COR-L47 (cell line): Measurements from ENCODE around the gene ANKRD12.
A peak's percentile ranks its signal among the peaks of the same experiment; 100 is the strongest.
"Not testable (repeated sequence)": the region's sequence is repeated elsewhere in the genome, so short reads cannot be mapped to it uniquely, and the experiment has no call there.

Source experiments
- DNase-seq: peaks from one replicate; lab custom pipeline; 2025; lab: John Stamatoyannopoulos, UW

The ANKRD12 gene

DNA sequence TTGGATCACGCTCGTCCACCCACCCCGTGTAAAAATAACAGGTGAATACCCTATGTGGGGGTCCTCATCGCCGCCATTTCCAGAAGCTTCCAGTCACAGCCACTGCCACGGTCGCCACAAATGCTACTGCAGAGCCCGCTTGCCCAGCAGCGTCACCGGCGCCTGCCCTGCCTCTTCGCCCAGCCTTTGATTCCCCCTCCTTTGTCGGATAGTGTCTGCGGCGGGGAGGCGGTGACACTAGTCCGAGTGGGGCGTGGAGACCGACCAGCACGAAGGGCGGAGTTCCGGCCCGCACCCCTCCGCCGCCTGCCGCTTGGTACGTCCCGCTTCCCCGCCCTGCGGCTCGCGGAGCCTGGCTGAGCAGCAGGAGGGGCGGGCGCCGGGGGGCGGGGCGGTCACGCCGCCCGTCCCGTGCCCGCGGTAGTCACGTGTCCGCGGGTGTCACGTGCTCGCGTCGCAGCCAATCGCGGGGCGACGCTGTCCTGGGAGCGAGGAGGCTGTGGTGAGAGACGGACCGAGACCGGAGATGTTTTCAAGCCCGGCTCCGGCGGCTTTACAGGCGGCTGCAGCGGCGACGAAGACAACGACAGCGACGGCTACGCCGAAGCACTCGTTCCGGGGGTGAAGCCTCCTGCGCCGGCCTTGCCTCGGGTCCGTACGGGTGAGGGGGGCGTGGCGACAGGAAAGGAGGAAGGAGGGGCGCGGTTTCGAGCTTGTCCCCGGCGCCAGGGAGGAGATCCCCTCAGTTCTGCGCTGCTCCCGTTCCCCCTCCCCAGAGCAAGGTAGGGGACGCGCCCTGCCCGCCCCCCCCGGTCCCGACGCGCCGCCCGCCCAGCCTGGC lies at the start of gene ANKRD12:
Gene ANKRD12 (plus strand): TSS at position 467 of the 841 bp plus-strand sequence. CDS start 45,652 bp downstream, outside the sequence.
- peak; percentile 97 for DNase-seq

- no peak for DNase-seq
These were observed 49.4 kb upstream of the ANKRD12 start for GRCh38 chr18:9087144-9087543.

- DNase-seq = no peak
These were observed 48.3 kb upstream of the ANKRD12 start for GRCh38 chr18:9088252-9088651.

DNA sequence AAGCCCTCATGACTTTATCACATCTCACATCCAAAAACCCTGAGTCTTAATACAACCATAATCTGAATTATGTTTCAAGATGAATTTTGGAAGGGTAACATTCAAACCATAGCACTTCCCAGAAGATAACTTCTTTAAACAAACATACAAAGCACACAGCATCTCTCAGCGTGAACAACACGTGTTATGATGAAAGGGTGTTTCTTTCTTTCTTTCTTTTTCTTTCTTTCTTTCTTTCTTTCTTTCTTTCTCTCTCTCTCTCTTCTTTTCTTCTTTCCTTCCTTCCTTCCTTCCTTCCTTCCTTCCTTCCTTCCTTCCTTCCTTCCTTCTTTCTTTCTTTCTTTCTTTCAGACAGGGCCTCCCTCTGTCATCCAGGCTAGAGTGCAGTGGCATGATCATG lies 47.9 kb upstream of the ANKRD12 start:
- not testable (repeated sequence) for DNase-seq

DNA sequence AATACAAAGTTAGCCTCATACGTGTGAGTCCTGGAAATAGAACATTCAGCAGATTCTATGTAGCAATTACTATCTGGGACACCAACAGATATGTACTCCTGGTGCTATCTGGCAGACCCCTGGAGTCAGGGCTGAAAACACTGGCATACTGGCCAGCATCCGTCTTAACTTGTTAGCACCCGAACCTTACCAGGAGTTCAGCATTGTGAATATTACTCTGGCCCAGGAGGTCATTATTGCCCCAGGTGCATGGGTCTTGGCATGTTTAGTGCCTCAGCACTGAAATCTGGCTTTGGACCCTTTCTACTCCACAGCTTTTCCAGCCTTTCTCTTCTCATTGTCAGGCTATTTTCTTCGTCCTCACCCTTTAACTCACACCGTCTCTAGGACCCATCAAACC lies 46.0 kb upstream of the ANKRD12 start:
- no peak for DNase-seq

DNA sequence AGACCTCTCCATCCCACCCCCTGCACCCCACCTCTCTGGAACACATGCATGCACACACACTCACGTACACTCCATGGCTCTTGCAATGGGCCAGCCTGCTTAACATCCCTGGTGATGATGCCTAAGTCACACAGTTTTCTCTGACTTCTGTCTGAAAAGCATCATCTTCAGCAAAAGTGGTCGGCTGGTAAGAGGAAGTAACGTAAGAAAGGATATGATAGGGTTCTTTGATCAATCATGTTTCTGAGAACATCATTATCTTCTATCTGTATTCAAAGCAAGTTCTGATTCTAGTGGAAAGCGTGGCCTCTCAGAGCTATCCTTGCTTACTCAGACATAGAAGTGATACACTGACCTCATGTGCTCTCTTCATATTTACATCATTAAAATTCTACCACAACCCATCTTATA lies 45.5 kb upstream of the ANKRD12 start:
- DNase-seq = no peak

DNA sequence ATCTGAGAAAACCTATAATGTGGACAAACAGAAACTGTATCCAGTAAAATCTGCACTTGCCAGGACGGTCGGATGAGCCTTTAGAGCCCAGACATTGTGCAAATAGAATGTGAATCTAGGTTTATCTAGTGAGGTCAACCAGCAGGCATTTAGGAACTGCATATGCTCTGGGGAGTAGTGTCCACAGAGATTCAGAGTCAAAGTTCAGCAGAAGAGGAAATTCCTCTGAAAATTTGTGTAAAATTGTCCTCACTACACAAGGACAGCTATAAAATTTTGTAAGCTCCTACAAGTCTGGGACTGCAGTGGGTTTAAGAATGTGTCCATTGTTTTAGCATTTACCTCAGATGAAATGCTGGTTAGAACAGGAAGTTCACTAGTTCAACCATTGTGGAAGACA lies 43.9 kb upstream of the ANKRD12 start:
- DNase-seq = no peak

DNA sequence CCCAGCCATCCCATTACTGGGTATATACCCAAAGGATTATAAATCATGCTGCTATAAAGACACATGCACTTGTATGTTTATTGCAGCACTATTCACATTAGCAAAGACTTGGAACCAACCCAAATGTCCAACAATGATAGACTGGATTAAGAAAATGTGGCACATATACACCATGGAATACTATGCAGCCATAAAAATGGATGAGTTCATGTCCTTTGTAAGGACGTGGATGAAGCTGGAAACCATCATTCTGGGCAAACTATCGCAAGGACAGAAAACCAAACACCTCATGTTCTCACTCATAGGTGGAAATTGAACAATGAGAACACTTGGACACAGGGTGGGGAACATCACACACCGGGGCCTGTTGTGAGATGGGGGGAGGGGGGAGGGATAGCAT lies 43.5 kb upstream of the ANKRD12 start:
- DNase-seq = not testable (repeated sequence)

DNA sequence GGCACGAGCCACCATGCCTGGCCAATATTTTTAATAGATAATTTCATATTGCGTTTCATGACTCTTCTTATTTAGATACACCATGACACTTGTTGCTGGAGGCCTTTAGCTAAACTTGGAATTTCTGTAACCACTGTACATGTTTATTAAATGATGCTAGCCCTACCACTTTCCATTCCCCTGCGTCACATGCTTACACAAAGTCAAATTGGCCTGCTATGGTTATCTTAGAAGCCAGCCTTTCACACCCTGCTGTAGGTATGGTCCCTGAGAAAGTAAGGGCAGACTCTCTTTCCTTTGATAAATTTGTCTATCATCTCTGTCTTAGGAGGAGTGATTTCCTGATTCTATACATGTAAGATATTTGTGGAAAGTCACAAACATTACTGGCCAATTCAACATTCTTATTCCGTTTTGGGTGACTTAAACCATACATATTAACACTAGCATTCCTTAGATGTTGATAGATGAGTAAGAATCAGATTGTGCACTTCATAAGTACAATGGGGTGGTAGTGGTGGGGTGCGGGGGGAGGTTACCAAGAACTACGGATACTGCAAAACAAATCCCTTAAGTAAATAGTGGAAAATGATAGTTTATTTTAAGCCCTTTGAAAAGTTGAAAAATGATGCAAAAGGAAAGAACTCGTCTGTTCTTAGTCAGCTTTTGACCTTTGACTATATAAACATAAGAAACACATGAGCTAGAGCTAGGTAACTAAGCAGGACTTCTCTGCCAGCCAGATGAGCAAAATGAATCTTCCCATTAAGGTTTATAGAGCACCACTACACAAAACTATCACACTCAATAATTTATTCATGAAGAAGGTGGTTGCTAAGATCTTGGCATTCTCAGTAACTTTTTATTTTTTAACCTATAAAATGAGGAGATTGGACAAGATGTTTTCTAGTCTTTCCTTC lies 42.0 kb upstream of the ANKRD12 start:
- no peak for DNase-seq

DNA sequence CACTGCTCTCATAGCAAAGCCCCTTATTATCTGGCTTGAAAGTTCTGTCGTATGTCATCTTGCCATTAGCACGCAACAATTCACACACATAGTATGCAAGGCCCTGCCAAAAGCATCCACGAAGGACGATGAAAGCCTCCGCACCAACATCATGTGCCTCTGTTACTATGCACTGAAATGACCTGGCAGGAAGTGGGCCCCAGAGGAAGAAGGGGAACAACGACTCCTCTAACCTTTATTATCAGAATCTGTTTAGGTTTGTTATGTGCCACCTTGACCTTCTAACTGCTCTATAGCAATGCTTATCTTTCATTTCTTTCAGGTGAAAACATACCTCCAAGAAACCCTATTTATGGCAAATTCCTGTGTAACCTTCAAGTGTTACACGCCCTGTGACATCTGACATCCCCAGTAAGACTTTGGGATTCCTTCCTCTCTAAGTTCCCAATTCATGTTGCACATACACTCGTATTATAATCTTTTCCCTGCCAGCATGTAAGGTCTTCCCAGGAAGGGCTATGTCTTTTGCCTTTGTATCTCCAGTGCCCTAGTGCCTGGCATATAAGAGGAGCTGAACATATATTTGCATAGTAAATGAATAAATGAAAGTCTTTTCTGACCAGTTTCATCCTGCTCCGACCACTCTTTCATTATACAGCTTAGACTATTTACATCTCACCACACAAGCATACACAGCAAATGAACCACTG lies 41.1 kb upstream of the ANKRD12 start:
- no peak for DNase-seq

DNA sequence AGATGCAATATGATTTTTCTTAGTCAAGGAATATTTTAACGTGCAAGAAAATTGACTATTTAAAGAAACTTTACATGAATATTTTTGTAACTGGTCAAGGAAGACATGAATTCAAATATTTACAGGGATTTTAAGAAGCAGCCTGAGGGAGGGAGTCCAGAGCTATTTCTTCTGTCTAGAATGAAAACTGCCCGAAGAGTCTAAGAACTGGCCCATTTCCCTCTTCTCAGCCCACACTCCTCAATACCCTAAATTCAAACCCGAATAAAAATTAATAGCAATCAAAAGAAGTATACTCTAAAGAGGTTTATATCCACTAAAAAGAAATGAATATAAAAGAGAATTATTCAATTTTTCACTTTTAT lies 40.6 kb upstream of the ANKRD12 start:
- no peak for DNase-seq

GRCh38 chr18:9096685-9097084 lies 39.9 kb upstream of the ANKRD12 start:
- DNase-seq = no peak

DNA sequence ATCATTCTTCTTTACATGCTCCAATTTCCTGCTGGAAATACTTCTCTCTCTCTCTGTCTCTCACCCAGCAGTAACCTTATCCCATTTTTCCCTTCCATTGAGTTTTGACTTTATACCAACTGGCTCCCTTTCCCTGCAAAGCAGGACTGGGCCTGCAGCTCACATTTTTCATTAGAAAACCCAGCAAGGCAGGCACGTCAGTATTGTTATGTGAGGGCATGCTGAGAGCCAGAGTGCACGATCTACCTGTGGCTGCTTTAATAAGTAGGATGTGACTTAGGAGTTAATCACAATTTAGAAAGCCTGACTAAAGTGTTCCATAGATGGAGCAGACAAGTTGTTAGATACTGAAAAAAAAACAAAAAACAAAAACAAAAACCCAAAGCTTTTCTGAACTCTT lies 39.2 kb upstream of the ANKRD12 start:
- DNase-seq = no peak

- DNase-seq = no peak
These were observed 35.8 kb upstream of the ANKRD12 start for GRCh38 chr18:9100796-9101195.

DNA sequence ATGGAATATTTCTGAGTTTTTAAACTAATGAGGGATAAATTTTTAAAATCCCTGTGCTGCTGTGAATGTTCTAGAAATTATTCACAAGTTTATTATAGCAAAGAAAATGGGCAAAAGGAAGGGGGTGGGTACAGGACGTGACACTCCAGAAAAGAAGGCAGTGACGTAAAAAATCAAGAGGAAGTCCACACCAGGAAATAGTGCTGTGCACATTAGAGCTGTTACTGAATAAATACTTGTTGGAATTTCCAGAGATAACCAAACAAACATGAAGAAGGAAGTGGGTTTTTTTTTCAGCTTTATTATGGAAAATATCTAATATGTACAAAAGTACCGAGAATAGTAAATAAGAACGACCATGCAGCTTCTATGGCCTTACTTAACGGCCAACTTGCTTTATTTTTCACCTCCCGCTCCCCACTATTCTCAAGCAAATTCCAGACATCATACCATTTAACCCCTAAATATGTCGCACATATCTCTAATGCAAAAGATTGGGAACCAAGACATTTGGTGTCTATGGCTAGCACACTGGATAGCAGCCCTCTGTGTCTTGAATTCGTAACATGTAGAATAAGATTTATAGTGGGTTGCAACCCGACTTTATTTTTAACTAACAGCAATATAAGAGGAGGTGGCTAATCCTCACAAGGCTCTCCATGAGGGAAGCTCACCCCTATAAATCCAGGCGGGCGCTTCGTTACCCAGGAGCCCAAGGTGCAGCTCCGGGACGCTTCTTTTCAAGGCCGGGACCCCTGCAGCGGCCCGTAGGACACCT lies 34.7 kb upstream of the ANKRD12 start:
- DNase-seq = peak; percentile 18

DNA sequence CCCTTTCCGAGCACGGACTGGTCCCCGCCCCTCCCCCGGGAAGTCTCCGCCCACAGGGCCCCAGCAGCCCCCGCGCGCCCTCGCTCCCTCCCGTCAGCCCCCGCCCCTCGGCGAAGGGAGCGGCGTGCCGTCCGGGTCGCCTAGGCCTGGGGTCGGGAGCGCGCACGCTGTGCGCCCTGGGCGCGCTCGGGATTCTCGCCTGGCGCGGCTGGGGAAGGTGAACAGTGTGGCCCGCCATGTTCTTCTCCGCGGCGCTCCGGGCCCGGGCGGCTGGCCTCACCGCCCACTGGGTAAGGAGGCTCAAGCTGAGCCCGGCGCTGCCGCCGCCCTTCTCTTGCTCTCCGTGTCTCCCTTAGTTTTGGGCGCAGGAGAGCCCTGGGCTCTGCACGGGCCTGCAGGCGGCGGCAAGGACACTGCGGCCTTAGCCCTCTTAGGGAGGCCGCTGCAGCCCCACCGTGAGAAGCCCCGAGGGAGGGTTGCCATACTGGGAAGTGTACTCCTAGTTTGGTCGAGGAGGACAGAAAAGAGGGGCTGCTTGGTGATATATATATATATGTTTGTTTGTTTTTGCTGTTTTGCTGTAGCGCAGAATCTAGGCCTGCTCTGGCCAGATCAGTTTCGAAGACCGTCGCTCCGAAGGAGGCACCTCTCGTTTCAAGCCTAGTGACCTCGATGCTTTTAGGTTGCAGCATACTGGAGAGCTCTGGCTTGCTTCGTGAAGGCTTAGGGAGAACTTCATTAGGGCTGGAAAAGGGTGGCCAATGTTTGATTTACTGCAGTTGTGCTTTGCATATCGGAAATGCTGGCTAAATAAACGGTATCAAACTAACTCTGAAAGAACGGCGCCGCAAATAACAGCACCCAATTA lies 33.8 kb upstream of the ANKRD12 start, which contains the start of gene NDUFV2:
Gene NDUFV2 (plus strand): TSS at position 192 of the 868 bp plus-strand sequence. CDS start 45 bp downstream, at position 237.
- peak; percentile 99 for DNase-seq

- DNase-seq = peak; percentile 11
These were observed 33.2 kb upstream of the ANKRD12 start for GRCh38 chr18:9103376-9103873.

GRCh38 chr18:9104244-9104901 lies 32.2 kb upstream of the ANKRD12 start:
- DNase-seq = no peak

DNA sequence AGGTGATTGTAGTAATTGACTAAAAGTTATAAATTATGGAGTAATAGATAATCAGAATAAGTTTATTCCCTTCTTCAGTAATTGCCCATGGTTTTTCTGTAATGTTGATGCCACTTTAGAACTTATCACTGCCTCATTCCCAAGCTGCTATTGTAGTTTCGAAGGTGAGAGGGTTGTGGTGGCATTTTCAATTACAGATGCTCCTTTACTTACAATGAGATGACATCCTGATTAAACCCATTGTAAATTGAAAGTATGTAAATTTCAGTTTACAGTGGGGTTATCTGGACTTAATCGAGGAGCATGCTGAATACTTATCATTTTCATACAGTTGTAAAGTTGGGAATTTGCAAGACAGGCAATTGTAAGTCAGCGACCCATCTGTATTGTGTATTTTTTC lies 31.2 kb upstream of the ANKRD12 start:
- no peak for DNase-seq

DNA sequence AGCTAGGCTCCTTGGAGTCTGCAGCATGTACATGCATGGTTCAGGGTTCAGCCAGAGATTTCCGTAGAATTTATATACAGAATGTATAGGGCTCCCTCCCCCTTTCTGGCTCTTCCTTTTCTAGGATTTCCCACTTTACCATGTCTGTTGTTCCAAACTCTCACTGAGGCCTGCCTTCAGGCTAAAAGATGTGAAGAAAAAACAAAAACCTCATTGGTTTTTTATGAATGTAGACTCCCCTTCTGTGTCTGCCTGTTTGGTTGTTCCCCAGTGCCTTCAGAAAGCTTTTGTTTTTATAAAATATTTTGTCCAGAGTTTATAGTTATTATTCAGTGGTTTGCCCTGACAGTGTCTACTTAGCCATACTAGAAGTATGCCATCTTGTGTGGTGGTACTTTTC lies 30.5 kb upstream of the ANKRD12 start:
- no peak for DNase-seq
